ENCODE measurements around the gene RFPL2.

RFPL2 gene

GRCh38 chr22:32204856-32205722, at the start of gene RFPL2:
Gene RFPL2 (minus strand): TSS chr22:32205073. CDS start chr22:32202451, 2,622 bp downstream.
- peak within 1 kb of the TSS; percentile 28 for H3K4me3 ChIP-seq
- H3K27ac ChIP-seq: no peak within 1 kb of the TSS
- DNase-seq (ENCODE audit: low spot score): no peak
- TF ChIP-seq CTCF (IDR thresholded peaks at IDR 0.05): no peak

- Histone ChIP-seq H3K27ac (no peak overlapping the region), H3K4me3 (no peak overlapping the region)
- no peak for TF ChIP-seq CTCF (IDR thresholded peaks at IDR 0.05)
- DNase-seq (ENCODE audit: low spot score): no peak
These were observed 44.4 kb upstream of the RFPL2 start for GRCh38 chr22:32249231-32249630.

- no peak for DNase-seq (ENCODE audit: low spot score)
- Histone ChIP-seq H3K4me3 (no peak overlapping the region), H3K27ac (no peak overlapping the region)
- TF ChIP-seq CTCF (IDR thresholded peaks at IDR 0.05): no peak
These were observed 43.4 kb upstream of the RFPL2 start for GRCh38 chr22:32248276-32248675.

- no peak for TF ChIP-seq CTCF (IDR thresholded peaks at IDR 0.05)
- no peak overlapping the region for H3K27ac ChIP-seq
- no peak overlapping the region for H3K4me3 ChIP-seq
- DNase-seq (ENCODE audit: low spot score): no peak
These were observed 41.3 kb upstream of the RFPL2 start for GRCh38 chr22:32246166-32246565.

- H3K4me3 ChIP-seq: no peak overlapping the region
- no peak overlapping the region for H3K27ac ChIP-seq
- no peak for TF ChIP-seq CTCF (IDR thresholded peaks at IDR 0.05)
- no peak for DNase-seq (ENCODE audit: low spot score)
These were observed 40.2 kb upstream of the RFPL2 start for GRCh38 chr22:32245042-32245441.

- Histone ChIP-seq H3K4me3 (no peak overlapping the region), H3K27ac (no peak overlapping the region)
- TF ChIP-seq CTCF (IDR thresholded peaks at IDR 0.05): no peak
- DNase-seq (ENCODE audit: low spot score): no peak
These were observed 39.7 kb upstream of the RFPL2 start for GRCh38 chr22:32244547-32244946.

- TF ChIP-seq CTCF (IDR thresholded peaks at IDR 0.05): no peak
- DNase-seq (ENCODE audit: low spot score): no peak
- H3K4me3 ChIP-seq: no peak overlapping the region
- no peak overlapping the region for H3K27ac ChIP-seq
These were observed 35.6 kb upstream of the RFPL2 start for GRCh38 chr22:32240461-32240860.

Data from coronary artery (tissue), 2 donors.